Calu3 (cell line): ENCODE data around the gene IVD. TPM values are rescaled to one million over a fixed set of nuclear protein-coding genes. Genes with fewer than 3 reads are reported as not detected.
A peak's percentile ranks its signal among the peaks of the same experiment; 100 is the strongest.

ENCODE experiments used
- Bru-seq: library from RNA; stranded (reverse); fragments of 400-500 nt; gene quantifications from one replicate; lab custom pipeline; 2021; lab: Mats Ljungman, UMichigan
- BruChase-seq, 2 experiments: library from RNA; stranded (reverse); fragments of 400-500 nt; gene quantifications; one replicate each; lab custom pipeline; 2021; lab: Mats Ljungman, UMichigan
- BruUV-seq: library from RNA; stranded (reverse); fragments of 400-500 nt; replicated peaks from 2 replicates; lab custom pipeline; 2021; lab: Mats Ljungman, UMichigan
- CTCF ChIA-PET: fragments of 300-600 bp; sonication (Branson Sonifier 250); formaldehyde crosslinking; loops from one replicate; lab custom pipeline; 2022; ENCODE audit warnings: antibody characterized with exemption; lab: Charles Lee
- DNase-seq: peaks from one replicate; pipeline ENCODE4 v3.0.0; 2022
- H3K27ac Mint-ChIP-seq: one replicate; pipeline ENCODE4 v1.8.0; 2022; ENCODE audit warnings: mixed read lengths; ENCODE audit not compliant: unreplicated experiment
- H3K27me3 Mint-ChIP-seq: one replicate; pipeline ENCODE4 v1.8.0; 2022; ENCODE audit warnings: mixed read lengths; ENCODE audit not compliant: unreplicated experiment
- H3K36me3 Mint-ChIP-seq: one replicate; pipeline ENCODE4 v1.8.0; 2022; ENCODE audit warnings: mild to moderate bottlenecking, moderate library complexity, mixed read lengths; ENCODE audit not compliant: insufficient read depth, unreplicated experiment
- H3K4me1 Mint-ChIP-seq: one replicate; pipeline ENCODE4 v1.8.0; 2022; ENCODE audit warnings: mild to moderate bottlenecking, low read depth, mixed read lengths; ENCODE audit not compliant: unreplicated experiment
- H3K4me3 Mint-ChIP-seq: one replicate; pipeline ENCODE4 v1.8.0; 2022; ENCODE audit warnings: mild to moderate bottlenecking, low read depth, moderate library complexity, mixed read lengths; ENCODE audit not compliant: unreplicated experiment
- H3K9me3 Mint-ChIP-seq: one replicate; pipeline ENCODE4 v1.8.0; 2022; ENCODE audit warnings: low read depth, mixed read lengths; ENCODE audit not compliant: unreplicated experiment
- CTCF ChIP-seq: fragments of 200-600 bp; IDR thresholded peaks from one replicate; pipeline ENCODE4 v1.8.0; 2022; ENCODE audit warnings: antibody characterized with exemption; ENCODE audit not compliant: unreplicated experiment
- intact Hi-C: fragments of 100-400 bp; cut with micrococcal nuclease; formaldehyde crosslinking; loops from one replicate; pipeline ENCODE4 v1.10.0; 2022; ENCODE audit not compliant: unreplicated experiment
- long read RNA-seq: library from polyadenylated mRNA; stranded (forward); transcript quantifications from one replicate; pipeline ENCODE4 v2.0.0, GENCODE V29; 2022
- total RNA-seq: library from RNA; stranded (reverse); gene quantifications from 2 replicates; pipeline ENCODE4 v1.2.3, GENCODE V29; 2022

IVD gene
- 46.6 and 54.2 TPM in 2 replicates for total RNA-seq
- Bru-seq, nascent RNA = percentile 74 among the genes with signal in this experiment
- BruChase-seq, experiment 1, labeled RNA remaining after a 6-hour chase = percentile 86 among the genes with signal in this experiment
- percentile 86 among the genes with signal in this experiment for BruChase-seq, experiment 2, labeled RNA remaining after a 2-hour chase
- long read RNA-seq, transcript IVD-206 (12 exons, 1,809 nt) = major isoform, 30 of 45 reads
- long read RNA-seq, partial matches to known transcripts = 5 of 45 reads
- long read RNA-seq, other reads (novel, unspliced or antisense) = 10 of 45 reads

- Mint-ChIP-seq H3K36me3 (peaks cover 18% of the 10 kb centered on the region), H3K27ac (peak within 1 kb of the TSS; percentile 64), H3K27me3 (no peaks in the 10 kb centered on the region), H3K4me1 (no peaks in the 10 kb centered on the region), H3K4me3 (peak within 1 kb of the TSS; percentile 81), H3K9me3 (no peaks in the 10 kb centered on the region)
- no TSS peak for BruUV-seq
- TF ChIP-seq CTCF = no peak
- CTCF ChIA-PET = interaction anchor here (0.9 to 1.1 kb wide), 3 partner anchors 38 to 189 kb away, joined by 3 to 5 read pairs (median 4); no protein-coding TSS in a partner anchor
- peak; percentile 87 for DNase-seq
- intact Hi-C loops = no loop called here
Measured at GRCh38 chr15:40405501-40406381, at the start of gene IVD. TSS of gene IVD (plus strand) at chr15:40405795. CDS start at chr15:40405828, 33 bp downstream.

- Mint-ChIP-seq H3K27ac (no peak overlapping the region), H3K4me3 (no peak overlapping the region), H3K4me1 (peaks cover 20% of the 10 kb centered on the region), H3K27me3 (no peaks in the 10 kb centered on the region), H3K36me3 (no peaks in the 10 kb centered on the region), H3K9me3 (no peaks in the 10 kb centered on the region)
- BruUV-seq = no TSS peak
- CTCF ChIA-PET = interaction anchor here (0.5 kb wide), 1 partner anchor 45 kb away, joined by 6 read pairs; no protein-coding TSS in a partner anchor
- DNase-seq = no peak
- no peak for TF ChIP-seq CTCF
- intact Hi-C loops = no loop called here
Measured at GRCh38 chr15:40355976-40356585, 49.5 kb upstream of the IVD start.

DNA sequence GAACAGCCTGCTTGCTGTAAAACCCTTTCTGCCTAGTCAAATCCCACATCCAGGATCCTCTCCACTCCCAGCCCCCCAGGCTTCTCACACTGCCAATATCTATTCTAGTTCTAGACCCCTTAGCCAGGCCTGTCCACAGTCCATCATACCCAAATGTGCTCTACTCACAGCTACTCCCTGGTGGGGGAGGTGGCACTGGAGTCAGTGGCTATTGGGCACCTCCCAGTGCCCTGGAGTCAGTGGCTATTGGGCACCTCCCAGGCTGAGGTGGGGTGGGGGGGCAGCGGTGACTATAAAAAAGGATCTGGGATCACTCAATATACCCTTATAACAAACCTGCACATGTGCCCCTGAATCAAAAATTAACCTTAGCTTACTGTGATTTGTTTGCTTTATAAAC, 48.3 kb upstream of the IVD start:
- Mint-ChIP-seq H3K4me1 (peaks cover 20% of the 10 kb centered on the region), H3K27ac (no peak overlapping the region), H3K4me3 (no peak overlapping the region), H3K9me3 (no peaks in the 10 kb centered on the region), H3K27me3 (no peaks in the 10 kb centered on the region), H3K36me3 (no peaks in the 10 kb centered on the region)
- TF ChIP-seq CTCF = no peak
- intact Hi-C loops = no loop called here
- CTCF ChIA-PET = interaction anchor here (1.1 to 1.5 kb wide), 2 partner anchors 13 to 17 kb away, joined by 4 to 6 read pairs; partner anchors contain the start of gene CCDC9B
- DNase-seq = no peak
- BruUV-seq = no TSS peak
